Neuronal stem cell (in vitro differentiated cells): ENCODE data around the gene ITGA2.

ENCODE experiments used
- DNase-seq: peaks from one replicate; pipeline ENCODE4 v3.0.0-alpha.2; 2013; ENCODE audit warnings: low spot score
- H2AFZ ChIP-seq: one replicate; pipeline ENCODE4 v1.6.1; 2013; ENCODE audit warnings: mild to moderate bottlenecking, low read length, inconsistent platforms
- H2AK5ac ChIP-seq: 2 replicates; pipeline ENCODE4 v1.6.1; 2013; ENCODE audit warnings: low read depth, mild to moderate bottlenecking, inconsistent platforms, low read length, moderate library complexity, mixed read lengths
- H2BK120ac ChIP-seq: 2 replicates; pipeline ENCODE4 v1.6.1; 2013; ENCODE audit warnings: low read depth, mild to moderate bottlenecking, inconsistent platforms, low read length, moderate library complexity, mixed read lengths
- H2BK12ac ChIP-seq: one replicate; pipeline ENCODE4 v1.6.1; 2013; ENCODE audit warnings: low read length, inconsistent platforms
- H2BK15ac ChIP-seq: 2 replicates; pipeline ENCODE4 v1.6.1; 2013; ENCODE audit warnings: mild to moderate bottlenecking, low read length, inconsistent platforms, mixed read lengths
- H2BK5ac ChIP-seq: one replicate; pipeline ENCODE4 v1.6.1; 2013; ENCODE audit warnings: inconsistent platforms, mild to moderate bottlenecking, low read length, moderate library complexity
- H3K14ac ChIP-seq: one replicate; pipeline ENCODE4 v1.6.1; 2013; ENCODE audit warnings: low read length, inconsistent platforms
- H3K18ac ChIP-seq: 2 replicates; pipeline ENCODE4 v1.6.1; 2013; ENCODE audit warnings: low read length, inconsistent platforms
- H3K23ac ChIP-seq: 2 replicates; pipeline ENCODE4 v1.6.1; 2013; ENCODE audit warnings: low read depth, mild to moderate bottlenecking, mixed read lengths, low read length, inconsistent platforms; ENCODE audit not compliant: poor library complexity
- H3K27ac ChIP-seq: replicated peaks from 3 replicates; pipeline ENCODE4 v1.5.1; 2013; ENCODE audit warnings: low read length, inconsistent platforms
- H3K27me3 ChIP-seq, 3 experiments: 2 replicates each; pipeline ENCODE4 v1.6.1; 2013; ENCODE audit warnings: low read length in 3 of 3, mild to moderate bottlenecking in 2 of 3, inconsistent platforms in 1 of 3, low read depth in 1 of 3, mixed read lengths in 1 of 3, moderate library complexity in 1 of 3; ENCODE audit not compliant: control insufficient read depth in 3 of 3, insufficient read depth in 3 of 3
- H3K36me3 ChIP-seq, 2 donors: replicated peaks in 1 of 2; 2 replicates each; pipeline ENCODE4 v1.6.1; 2013; ENCODE audit warnings: low read length in 2 of 2; ENCODE audit not compliant: control insufficient read depth in 2 of 2, insufficient read depth in 2 of 2
- H3K4ac ChIP-seq: 2 replicates; pipeline ENCODE4 v1.6.1; 2013; ENCODE audit warnings: inconsistent platforms, mild to moderate bottlenecking, low read length, moderate library complexity
- H3K4me1 ChIP-seq, 2 donors: 1 replicate in 1 of 2; 2 replicates in 1 of 2; pipeline ENCODE4 v1.6.1; 2013; ENCODE audit warnings: low read length in 2 of 2, low read depth in 1 of 2; ENCODE audit not compliant: control insufficient read depth in 2 of 2, insufficient read depth in 1 of 2
- H3K4me2 ChIP-seq: one replicate; pipeline ENCODE4 v1.6.1; 2013; ENCODE audit warnings: mild to moderate bottlenecking, low read length, inconsistent platforms; ENCODE audit not compliant: insufficient read depth, poor library complexity, severe bottlenecking
- H3K4me3 ChIP-seq, 2 donors: 2 replicates each; pipeline ENCODE4 v1.5.1; 2013; ENCODE audit warnings: low read length in 2 of 2, mild to moderate bottlenecking in 2 of 2, inconsistent platforms in 1 of 2, moderate library complexity in 1 of 2
- H3K79me1 ChIP-seq: one replicate; pipeline ENCODE4 v1.6.1; 2013; ENCODE audit warnings: low read depth, mild to moderate bottlenecking, inconsistent platforms, low read length, moderate library complexity
- H3K9ac ChIP-seq: one replicate; pipeline ENCODE4 v1.6.1; 2013; ENCODE audit warnings: mild to moderate bottlenecking, low read depth, low read length, inconsistent platforms; ENCODE audit not compliant: poor library complexity
- H3K9me3 ChIP-seq, 2 donors: replicated peaks in 1 of 2; 2 replicates each; pipeline versions ENCODE3 to v1.6.1; 2013; ENCODE audit warnings: low read length in 2 of 2, mild to moderate bottlenecking in 2 of 2, inconsistent platforms in 1 of 2, low read depth in 1 of 2, mixed read lengths in 1 of 2, moderate library complexity in 1 of 2; ENCODE audit not compliant: control insufficient read depth in 2 of 2, insufficient read depth in 1 of 2
- H4K8ac ChIP-seq: one replicate; pipeline ENCODE4 v1.6.1; 2013; ENCODE audit warnings: low read depth, mild to moderate bottlenecking, inconsistent platforms, low read length, moderate library complexity
- H4K91ac ChIP-seq: one replicate; pipeline ENCODE4 v1.6.1; 2013; ENCODE audit warnings: low read length, low read depth, mild to moderate bottlenecking, inconsistent platforms; ENCODE audit not compliant: poor library complexity
- WGBS, 2 donors: extraction: QIAGEN DNeasy Blood & Tissue Kit; methylation state at CpG; one replicate each; pipeline ENCODE4 v1.1.7; 2013; ENCODE audit warnings: missing lambda C conversion rate in 2 of 2, mixed read lengths in 1 of 2; ENCODE audit not compliant: insufficient read length in 2 of 2, insufficient replicate concordance in 1 of 2; ENCODE audit errors: extremely low coverage in 2 of 2; 5-methylcytosine and 5-hydroxymethylcytosine counted together

The ITGA2 gene

GRCh38 chr5:53009816-53010215 lies 20.7 kb downstream of the ITGA2 start:
- Histone ChIP-seq H3K4ac (no peak overlapping the region), H3K23ac (no peak overlapping the region), H2AK5ac (no peak overlapping the region), H3K27ac (no peak overlapping the region), H2AFZ (no peak overlapping the region), H4K8ac (no peak overlapping the region), H3K9ac (no peak overlapping the region), H2BK120ac (no peak overlapping the region), H3K36me3 (no peaks in the 10 kb centered on the region), H3K79me1 (no peaks in the 10 kb centered on the region), H3K4me1 (peaks cover 0 to 10% of the 10 kb centered on the region in 2 donors), H2BK12ac (no peak overlapping the region), H2BK15ac (no peak overlapping the region), H3K14ac (no peak overlapping the region), H3K4me2 (no peak overlapping the region), H3K4me3 (no peak overlapping the region), H4K91ac (no peak overlapping the region), H3K27me3 (no peaks in the 10 kb centered on the region), H2BK5ac (no peak overlapping the region), H3K9me3 (peaks cover 0 to 7% of the 10 kb centered on the region in 2 donors), H3K18ac (no peak overlapping the region)
- no CpG with 5 or more reads among the region's 1 CpG for WGBS, 2 donors
- no peak for DNase-seq

DNA sequence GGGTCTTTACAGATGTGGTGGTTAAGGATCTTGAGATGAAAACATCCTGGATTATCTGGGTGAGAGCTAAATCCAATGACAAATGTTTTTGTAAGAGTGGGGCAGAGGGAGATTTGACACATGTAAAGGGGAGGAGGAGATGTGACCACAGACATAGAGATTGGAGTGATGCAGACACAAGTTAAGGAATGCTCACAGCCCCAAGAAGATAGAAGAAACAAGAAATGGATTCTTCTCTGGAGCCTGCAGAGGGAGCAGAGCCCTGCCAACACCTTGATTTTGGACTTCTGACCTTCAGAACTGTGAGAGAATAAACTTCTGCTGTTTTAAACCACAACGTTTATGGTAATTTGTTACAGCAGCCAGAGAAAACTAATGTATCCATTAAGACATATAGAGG lies 21.7 kb downstream of the ITGA2 start:
- no peak overlapping the region for H2BK12ac ChIP-seq
- H2BK120ac ChIP-seq: no peak overlapping the region
- H3K4me2 ChIP-seq: no peak overlapping the region
- peaks cover 0 to 7% of the 10 kb centered on the region in 2 donors for H3K4me1 ChIP-seq
- no CpG with 5 or more reads among the region's 1 CpG for WGBS, 2 donors
- H3K27me3 ChIP-seq: no peaks in the 10 kb centered on the region
- no peak for DNase-seq
- no peak overlapping the region for H2AK5ac ChIP-seq
- H3K9ac ChIP-seq: no peak overlapping the region
- no peak overlapping the region for H3K4ac ChIP-seq
- H4K8ac ChIP-seq: no peak overlapping the region
- peaks cover 0 to 7% of the 10 kb centered on the region in 2 donors for H3K9me3 ChIP-seq
- no peak overlapping the region for H3K27ac ChIP-seq
- no peak overlapping the region for H2AFZ ChIP-seq
- H2BK5ac ChIP-seq: no peak overlapping the region
- H3K4me3 ChIP-seq: no peak overlapping the region
- H2BK15ac ChIP-seq: no peak overlapping the region
- H3K14ac ChIP-seq: no peak overlapping the region
- no peaks in the 10 kb centered on the region for H3K79me1 ChIP-seq
- no peak overlapping the region for H4K91ac ChIP-seq
- H3K23ac ChIP-seq: no peak overlapping the region
- H3K36me3 ChIP-seq: no peaks in the 10 kb centered on the region
- H3K18ac ChIP-seq: no peak overlapping the region

GRCh38 chr5:53011233-53011632 lies 22.1 kb downstream of the ITGA2 start:
- DNase-seq: no peak
- Histone ChIP-seq H3K27ac (no peak overlapping the region), H3K4ac (no peak overlapping the region), H3K23ac (no peak overlapping the region), H3K9me3 (peaks cover 0 to 7% of the 10 kb centered on the region in 2 donors), H3K27me3 (no peaks in the 10 kb centered on the region), H3K18ac (no peak overlapping the region), H2AK5ac (no peak overlapping the region), H3K4me1 (peaks cover 0 to 3% of the 10 kb centered on the region in 2 donors), H3K79me1 (no peaks in the 10 kb centered on the region), H3K36me3 (no peaks in the 10 kb centered on the region), H3K14ac (no peak overlapping the region), H2BK120ac (no peak overlapping the region), H3K4me3 (no peak overlapping the region), H4K8ac (no peak overlapping the region), H2BK15ac (no peak overlapping the region), H3K4me2 (no peak overlapping the region), H4K91ac (no peak overlapping the region), H3K9ac (no peak overlapping the region), H2AFZ (no peak overlapping the region), H2BK12ac (no peak overlapping the region), H2BK5ac (no peak overlapping the region)
- no CpG with 5 or more reads among the region's 1 CpG for WGBS, 2 donors

DNA sequence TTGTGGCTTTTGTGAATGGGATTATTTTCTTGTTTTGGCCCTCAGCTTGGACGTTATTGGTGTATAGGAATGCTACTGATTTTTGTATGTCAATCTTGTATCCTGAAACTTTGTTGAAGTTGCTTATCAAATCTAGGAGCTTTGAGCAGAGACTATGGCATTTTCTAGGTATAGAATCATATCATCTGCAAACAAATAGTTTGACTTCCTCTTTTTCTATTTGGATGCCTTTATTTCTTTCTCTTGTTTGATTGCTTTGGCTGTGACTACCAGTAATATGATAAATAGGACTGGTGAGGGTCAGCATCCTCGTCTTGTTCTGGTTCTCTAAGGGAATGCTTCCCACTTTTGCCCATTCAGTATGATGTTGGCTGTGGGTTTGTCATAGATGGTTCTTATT lies 24.7 kb downstream of the ITGA2 start:
- Histone ChIP-seq H2BK12ac (no peak overlapping the region), H2BK120ac (no peak overlapping the region), H2AFZ (no peak overlapping the region), H3K27ac (no peak overlapping the region), H2BK15ac (no peak overlapping the region), H2BK5ac (no peak overlapping the region), H3K23ac (no peak overlapping the region), H3K4me1 (no peaks in the 10 kb centered on the region), H3K4ac (no peak overlapping the region), H3K9me3 (peaks cover 0 to 7% of the 10 kb centered on the region in 2 donors), H2AK5ac (no peak overlapping the region), H3K9ac (no peak overlapping the region), H3K18ac (no peak overlapping the region), H4K8ac (no peak overlapping the region), H4K91ac (no peak overlapping the region), H3K4me2 (no peak overlapping the region), H3K36me3 (no peaks in the 10 kb centered on the region), H3K14ac (no peak overlapping the region), H3K27me3 (no peaks in the 10 kb centered on the region), H3K4me3 (no peak overlapping the region), H3K79me1 (no peaks in the 10 kb centered on the region)
- no peak for DNase-seq
- no CpG with 5 or more reads among the region's 2 CpGs for WGBS, 2 donors
